WTC11 (cell line): Measurements from ENCODE around the gene SLU7. TPM values are rescaled to one million over a fixed set of nuclear protein-coding genes. Genes with fewer than 3 reads are reported as not detected.

Source experiments
- ATAC-seq: fragments of 200-7000 bp; cut with Tn5 transposase; 2 replicates; pipeline ENCODE4 v1.10.0; 2021; ENCODE audit warnings: mild to moderate bottlenecking, moderate library complexity
- CTCF ChIA-PET: fragments of 300-600 bp; sonication (Branson Sonifier 250); formaldehyde crosslinking; loops from one replicate; lab custom pipeline; 2021; ENCODE audit warnings: antibody characterized with exemption; lab: Charles Lee
- POLR2A ChIA-PET: fragments of 350-600 bp; sonication (Branson Sonifier 250); formaldehyde crosslinking; loops from one replicate; lab custom pipeline; 2021; ENCODE audit warnings: antibody characterized with exemption; lab: Charles Lee
- DNase-seq: peaks from one replicate; pipeline ENCODE4 v3.0.0; 2021; ENCODE audit warnings: low spot score
- H3K27ac Mint-ChIP-seq: 2 replicates; pipeline ENCODE4 v1.8.0; 2021; ENCODE audit warnings: mixed read lengths
- H3K27me3 Mint-ChIP-seq: 2 replicates; pipeline ENCODE4 v1.8.0; 2021; ENCODE audit warnings: low read depth, mild to moderate bottlenecking, moderate library complexity, mixed read lengths
- H3K36me3 Mint-ChIP-seq: 2 replicates; pipeline ENCODE4 v1.8.0; 2021; ENCODE audit warnings: mixed read lengths
- H3K4me1 Mint-ChIP-seq: 2 replicates; pipeline ENCODE4 v1.8.0; 2022; ENCODE audit warnings: mixed read lengths
- H3K4me3 Mint-ChIP-seq: 2 replicates; pipeline ENCODE4 v1.8.0; 2021; ENCODE audit warnings: mild to moderate bottlenecking, moderate library complexity, mixed read lengths
- H3K9me3 Mint-ChIP-seq: 2 replicates; pipeline ENCODE4 v1.8.0; 2021; ENCODE audit warnings: mixed read lengths
- ATF1 ChIP-seq: sonication (generic); formaldehyde crosslinking; IDR thresholded peaks from 2 replicates; pipeline ENCODE4 v1.8.1; 2023; ENCODE audit warnings: mild to moderate bottlenecking, moderate library complexity, missing genetic modification reagents
- ESRRA ChIP-seq: sonication (generic); formaldehyde crosslinking; IDR thresholded peaks from 2 replicates; pipeline ENCODE4 v1.8.1; 2022; ENCODE audit warnings: mild to moderate bottlenecking, missing genetic modification reagents, borderline replicate concordance
- ETV6 ChIP-seq: sonication (generic); formaldehyde crosslinking; IDR thresholded peaks from 2 replicates; pipeline ENCODE4 v1.8.1; 2022; ENCODE audit warnings: mild to moderate bottlenecking, missing genetic modification reagents
- FOXK1 ChIP-seq: sonication (generic); formaldehyde crosslinking; IDR thresholded peaks from 2 replicates; pipeline ENCODE4 v1.8.0; 2022; ENCODE audit warnings: mild to moderate bottlenecking, moderate library complexity, missing genetic modification reagents
- GRHL2 ChIP-seq: fragments of 250-450 bp; sonication (Bioruptor Pico); IDR thresholded peaks from 2 replicates; pipeline ENCODE4 v1.8.0; 2022; ENCODE audit warnings: mild to moderate bottlenecking, moderate library complexity; ENCODE audit not compliant: insufficient replicate concordance, severe bottlenecking
- GTF2I ChIP-seq: fragments of 250-450 bp; sonication (Bioruptor Pico); conservative IDR thresholded peaks from 2 replicates; pipeline ENCODE4 v1.4.0; 2021; ENCODE audit warnings: mild to moderate bottlenecking
- HMGA2 ChIP-seq: fragments of 250-450 bp; sonication (Bioruptor Pico); IDR thresholded peaks from 2 replicates; pipeline ENCODE4 v1.4.0; 2021; ENCODE audit warnings: mild to moderate bottlenecking, moderate library complexity
- JUN ChIP-seq: sonication (generic); formaldehyde crosslinking; IDR thresholded peaks from 2 replicates; pipeline ENCODE4 v1.8.0; 2023; ENCODE audit warnings: mild to moderate bottlenecking, missing genetic modification reagents
- NR1H2 ChIP-seq: sonication (generic); formaldehyde crosslinking; IDR thresholded peaks from 2 replicates; pipeline ENCODE4 v1.9.0; 2021; ENCODE audit warnings: mild to moderate bottlenecking, moderate library complexity, missing genetic modification reagents
- NR2C2 ChIP-seq: sonication (generic); formaldehyde crosslinking; IDR thresholded peaks from 2 replicates; pipeline ENCODE4 v1.8.0; 2022; ENCODE audit warnings: mild to moderate bottlenecking, missing genetic modification reagents
- OVOL2 ChIP-seq: fragments of 250-450 bp; sonication (Bioruptor Pico); IDR thresholded peaks from 2 replicates; pipeline ENCODE4 v1.9.0; 2021; ENCODE audit warnings: mild to moderate bottlenecking, borderline replicate concordance
- RELA ChIP-seq: sonication (generic); formaldehyde crosslinking; IDR thresholded peaks from 2 replicates; pipeline ENCODE4 v1.8.1; 2022; ENCODE audit warnings: missing genetic modification reagents, mild to moderate bottlenecking, borderline replicate concordance
- TCF7 ChIP-seq: sonication (generic); formaldehyde crosslinking; IDR thresholded peaks from 2 replicates; pipeline ENCODE4 v1.8.0; 2022; ENCODE audit warnings: mild to moderate bottlenecking, low read depth, missing genetic modification reagents, moderate library complexity
- ZNF396 ChIP-seq: fragments of 250-450 bp; sonication (Bioruptor Pico); IDR thresholded peaks from 2 replicates; pipeline ENCODE4 v1.8.0; 2021; ENCODE audit warnings: mild to moderate bottlenecking, moderate library complexity, borderline replicate concordance
- total RNA-seq: library from RNA; stranded (reverse); gene quantifications from 3 replicates; pipeline ENCODE4 v1.2.3, GENCODE V29; 2021
- TF ChIP-seq, protein P1 (sequence below): sonication (generic); formaldehyde crosslinking; IDR thresholded peaks from 2 replicates; pipeline ENCODE4 v1.8.1; 2023; ENCODE audit warnings: mild to moderate bottlenecking, missing genetic modification reagents
- TF ChIP-seq, protein P2 (sequence below): sonication (generic); formaldehyde crosslinking; IDR thresholded peaks from 2 replicates; pipeline ENCODE4 v1.8.1; 2022; ENCODE audit warnings: missing genetic modification reagents, borderline replicate concordance
- TF ChIP-seq, protein P3 (sequence below): fragments of 250-450 bp; sonication (Bioruptor Pico); conservative IDR thresholded peaks from 2 replicates; pipeline ENCODE4 v1.9.0; 2021; ENCODE audit warnings: mild to moderate bottlenecking
- TF ChIP-seq, protein P4 (sequence below): sonication (generic); formaldehyde crosslinking; IDR thresholded peaks from 2 replicates; pipeline ENCODE4 v1.8.1; 2023; ENCODE audit warnings: mild to moderate bottlenecking, missing genetic modification reagents, moderate library complexity
- TF ChIP-seq, protein P5 (sequence below): sonication (generic); formaldehyde crosslinking; IDR thresholded peaks from 2 replicates; pipeline ENCODE4 v1.8.1; 2023; ENCODE audit warnings: mild to moderate bottlenecking, missing genetic modification reagents, borderline replicate concordance
- TF ChIP-seq, protein P6 (sequence below): sonication (generic); formaldehyde crosslinking; IDR thresholded peaks from 2 replicates; pipeline ENCODE4 v1.8.1; 2022; ENCODE audit warnings: low read depth, mild to moderate bottlenecking, moderate library complexity, missing genetic modification reagents, borderline replicate concordance

Gene SLU7
- total RNA-seq, 1 experiment from 2014 or later: 32.5 TPM

DNA sequence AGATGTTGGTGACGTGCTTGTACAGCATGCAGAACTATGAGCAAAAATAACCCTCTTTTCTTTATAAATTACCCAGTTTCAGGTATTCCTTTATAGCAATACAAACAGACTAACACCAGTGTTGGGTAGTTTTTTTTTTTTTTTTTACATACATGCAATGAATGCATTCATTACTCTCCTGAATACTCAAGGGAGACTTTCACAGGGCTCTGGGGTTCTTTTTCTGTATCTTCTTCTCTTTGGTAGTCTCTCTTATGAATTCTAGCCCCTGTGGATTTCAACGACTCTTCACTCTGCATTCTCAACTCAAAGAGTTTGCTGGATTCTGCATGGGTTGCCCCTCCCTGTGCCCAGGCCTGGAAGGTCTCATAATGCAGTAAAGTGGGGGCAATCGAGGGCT, 30.6 kb upstream of the SLU7 start:
- Mint-ChIP-seq H3K4me3 (no peak overlapping the region), H3K9me3 (peaks cover 18% of the 10 kb centered on the region; the same call in 1 of the 2 replicates), H3K4me1 (no peaks in the 10 kb centered on the region), H3K27me3 (no peaks in the 10 kb centered on the region; the same call in 1 of the 2 replicates), H3K27ac (no peak overlapping the region), H3K36me3 (no peaks in the 10 kb centered on the region)
- POLR2A ChIA-PET: no interaction called here
- CTCF ChIA-PET: interaction anchor here (1.3 kb wide), 1 partner anchor 11 kb away, joined by 5 read pairs; no protein-coding TSS in a partner anchor
- DNase-seq (no peak), ATAC-seq (no peak)
- TF ChIP-seq, protein P1, sequence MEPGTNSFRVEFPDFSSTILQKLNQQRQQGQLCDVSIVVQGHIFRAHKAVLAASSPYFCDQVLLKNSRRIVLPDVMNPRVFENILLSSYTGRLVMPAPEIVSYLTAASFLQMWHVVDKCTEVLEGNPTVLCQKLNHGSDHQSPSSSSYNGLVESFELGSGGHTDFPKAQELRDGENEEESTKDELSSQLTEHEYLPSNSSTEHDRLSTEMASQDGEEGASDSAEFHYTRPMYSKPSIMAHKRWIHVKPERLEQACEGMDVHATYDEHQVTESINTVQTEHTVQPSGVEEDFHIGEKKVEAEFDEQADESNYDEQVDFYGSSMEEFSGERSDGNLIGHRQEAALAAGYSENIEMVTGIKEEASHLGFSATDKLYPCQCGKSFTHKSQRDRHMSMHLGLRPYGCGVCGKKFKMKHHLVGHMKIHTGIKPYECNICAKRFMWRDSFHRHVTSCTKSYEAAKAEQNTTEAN (CRISPR knock-in tag): no peak
- no peak for TF ChIP-seq ETV6
- TF ChIP-seq FOXK1 (CRISPR knock-in tag): no peak
- no peak for TF ChIP-seq TCF7 (CRISPR knock-in tag)
- TF ChIP-seq, protein P2, sequence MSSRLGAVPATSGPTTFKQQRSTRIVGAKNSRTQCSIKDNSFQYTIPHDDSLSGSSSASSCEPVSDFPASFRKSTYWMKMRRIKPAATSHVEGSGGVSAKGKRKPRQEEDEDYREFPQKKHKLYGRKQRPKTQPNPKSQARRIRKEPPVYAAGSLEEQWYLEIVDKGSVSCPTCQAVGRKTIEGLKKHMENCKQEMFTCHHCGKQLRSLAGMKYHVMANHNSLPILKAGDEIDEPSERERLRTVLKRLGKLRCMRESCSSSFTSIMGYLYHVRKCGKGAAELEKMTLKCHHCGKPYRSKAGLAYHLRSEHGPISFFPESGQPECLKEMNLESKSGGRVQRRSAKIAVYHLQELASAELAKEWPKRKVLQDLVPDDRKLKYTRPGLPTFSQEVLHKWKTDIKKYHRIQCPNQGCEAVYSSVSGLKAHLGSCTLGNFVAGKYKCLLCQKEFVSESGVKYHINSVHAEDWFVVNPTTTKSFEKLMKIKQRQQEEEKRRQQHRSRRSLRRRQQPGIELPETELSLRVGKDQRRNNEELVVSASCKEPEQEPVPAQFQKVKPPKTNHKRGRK: no peak
- TF ChIP-seq, protein P3, sequence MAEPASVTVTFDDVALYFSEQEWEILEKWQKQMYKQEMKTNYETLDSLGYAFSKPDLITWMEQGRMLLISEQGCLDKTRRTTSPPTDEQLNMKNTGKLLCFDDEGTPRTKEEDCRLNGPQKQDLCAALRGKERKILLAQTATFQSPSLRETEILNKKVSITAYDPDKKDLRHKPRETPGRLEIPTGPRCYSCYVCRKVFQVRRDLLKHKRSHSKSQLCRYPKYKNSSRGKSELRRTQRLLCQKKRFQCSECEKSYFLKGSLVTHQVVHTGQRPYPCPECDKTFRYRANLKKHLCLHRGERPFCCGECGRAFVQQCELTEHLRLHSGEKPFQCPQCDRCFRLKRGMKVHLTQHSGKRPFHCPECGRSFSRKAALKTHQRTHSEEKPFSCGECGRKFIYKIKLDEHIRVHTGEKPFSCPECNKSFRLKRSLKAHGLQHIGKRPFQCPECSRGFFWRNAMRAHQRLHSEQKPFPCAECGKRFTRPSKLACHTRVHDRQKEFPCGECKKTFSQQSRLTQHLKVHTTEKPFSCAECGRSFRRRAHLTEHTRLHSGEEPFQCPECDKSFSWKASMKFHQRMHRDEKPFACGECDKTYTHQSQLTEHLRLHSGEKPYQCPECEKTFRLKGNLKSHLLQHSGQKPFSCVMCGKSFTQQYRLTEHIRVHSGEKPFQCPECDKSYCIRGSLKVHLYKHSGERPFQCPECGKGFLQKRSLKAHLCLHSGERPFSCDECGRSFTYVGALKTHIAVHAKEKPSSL: no peak
- TF ChIP-seq, protein P4, sequence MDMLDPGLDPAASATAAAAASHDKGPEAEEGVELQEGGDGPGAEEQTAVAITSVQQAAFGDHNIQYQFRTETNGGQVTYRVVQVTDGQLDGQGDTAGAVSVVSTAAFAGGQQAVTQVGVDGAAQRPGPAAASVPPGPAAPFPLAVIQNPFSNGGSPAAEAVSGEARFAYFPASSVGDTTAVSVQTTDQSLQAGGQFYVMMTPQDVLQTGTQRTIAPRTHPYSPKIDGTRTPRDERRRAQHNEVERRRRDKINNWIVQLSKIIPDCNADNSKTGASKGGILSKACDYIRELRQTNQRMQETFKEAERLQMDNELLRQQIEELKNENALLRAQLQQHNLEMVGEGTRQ (CRISPR knock-in tag): no peak
- TF ChIP-seq GRHL2 (CRISPR knock-in tag): no peak
- TF ChIP-seq OVOL2 (CRISPR knock-in tag): no peak
- no peak for TF ChIP-seq RELA
- no peak for TF ChIP-seq NR2C2 (CRISPR knock-in tag)
- TF ChIP-seq HMGA2 (CRISPR knock-in tag): no peak
- TF ChIP-seq, protein P5, sequence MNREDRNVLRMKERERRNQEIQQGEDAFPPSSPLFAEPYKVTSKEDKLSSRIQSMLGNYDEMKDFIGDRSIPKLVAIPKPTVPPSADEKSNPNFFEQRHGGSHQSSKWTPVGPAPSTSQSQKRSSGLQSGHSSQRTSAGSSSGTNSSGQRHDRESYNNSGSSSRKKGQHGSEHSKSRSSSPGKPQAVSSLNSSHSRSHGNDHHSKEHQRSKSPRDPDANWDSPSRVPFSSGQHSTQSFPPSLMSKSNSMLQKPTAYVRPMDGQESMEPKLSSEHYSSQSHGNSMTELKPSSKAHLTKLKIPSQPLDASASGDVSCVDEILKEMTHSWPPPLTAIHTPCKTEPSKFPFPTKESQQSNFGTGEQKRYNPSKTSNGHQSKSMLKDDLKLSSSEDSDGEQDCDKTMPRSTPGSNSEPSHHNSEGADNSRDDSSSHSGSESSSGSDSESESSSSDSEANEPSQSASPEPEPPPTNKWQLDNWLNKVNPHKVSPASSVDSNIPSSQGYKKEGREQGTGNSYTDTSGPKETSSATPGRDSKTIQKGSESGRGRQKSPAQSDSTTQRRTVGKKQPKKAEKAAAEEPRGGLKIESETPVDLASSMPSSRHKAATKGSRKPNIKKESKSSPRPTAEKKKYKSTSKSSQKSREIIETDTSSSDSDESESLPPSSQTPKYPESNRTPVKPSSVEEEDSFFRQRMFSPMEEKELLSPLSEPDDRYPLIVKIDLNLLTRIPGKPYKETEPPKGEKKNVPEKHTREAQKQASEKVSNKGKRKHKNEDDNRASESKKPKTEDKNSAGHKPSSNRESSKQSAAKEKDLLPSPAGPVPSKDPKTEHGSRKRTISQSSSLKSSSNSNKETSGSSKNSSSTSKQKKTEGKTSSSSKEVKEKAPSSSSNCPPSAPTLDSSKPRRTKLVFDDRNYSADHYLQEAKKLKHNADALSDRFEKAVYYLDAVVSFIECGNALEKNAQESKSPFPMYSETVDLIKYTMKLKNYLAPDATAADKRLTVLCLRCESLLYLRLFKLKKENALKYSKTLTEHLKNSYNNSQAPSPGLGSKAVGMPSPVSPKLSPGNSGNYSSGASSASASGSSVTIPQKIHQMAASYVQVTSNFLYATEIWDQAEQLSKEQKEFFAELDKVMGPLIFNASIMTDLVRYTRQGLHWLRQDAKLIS (CRISPR knock-in tag): no peak
- TF ChIP-seq GTF2I (CRISPR knock-in tag): no peak
- TF ChIP-seq NR1H2 (CRISPR knock-in tag): no peak
- no peak for TF ChIP-seq ATF1
- TF ChIP-seq, protein P6, sequence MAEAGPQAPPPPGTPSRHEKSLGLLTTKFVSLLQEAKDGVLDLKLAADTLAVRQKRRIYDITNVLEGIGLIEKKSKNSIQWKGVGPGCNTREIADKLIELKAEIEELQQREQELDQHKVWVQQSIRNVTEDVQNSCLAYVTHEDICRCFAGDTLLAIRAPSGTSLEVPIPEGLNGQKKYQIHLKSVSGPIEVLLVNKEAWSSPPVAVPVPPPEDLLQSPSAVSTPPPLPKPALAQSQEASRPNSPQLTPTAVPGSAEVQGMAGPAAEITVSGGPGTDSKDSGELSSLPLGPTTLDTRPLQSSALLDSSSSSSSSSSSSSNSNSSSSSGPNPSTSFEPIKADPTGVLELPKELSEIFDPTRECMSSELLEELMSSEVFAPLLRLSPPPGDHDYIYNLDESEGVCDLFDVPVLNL: no peak
- no peak for TF ChIP-seq JUN (CRISPR knock-in tag)
- no peak for TF ChIP-seq ESRRA
- no peak for TF ChIP-seq ZNF396 (CRISPR knock-in tag)
